Subcutaneous abdominal adipose tissue (tissue), 5 donors: Measurements from ENCODE around the gene ANKRD35.
"Not testable (repeated sequence)": the region's sequence is repeated elsewhere in the genome, so short reads cannot be mapped to it uniquely, and the experiment has no call there.

Experiments
- H3K27ac ChIP-seq: one replicate; pipeline ENCODE4 v1.7.0; 2013; ENCODE audit warnings: low read depth, mild to moderate bottlenecking, inconsistent platforms, low read length, moderate library complexity
- H3K27me3 ChIP-seq, 5 donors: one replicate each; pipeline ENCODE4 v1.7.0; 2013; ENCODE audit warnings: low read length in 5 of 5, inconsistent platforms in 1 of 5; ENCODE audit not compliant: control insufficient read depth in 5 of 5, insufficient read depth in 4 of 5
- H3K36me3 ChIP-seq, 5 donors: one replicate each; pipeline ENCODE4 v1.7.0; 2013; ENCODE audit warnings: low read length in 5 of 5; ENCODE audit not compliant: control insufficient read depth in 5 of 5, insufficient read depth in 5 of 5
- H3K4me1 ChIP-seq, 5 donors: one replicate each; pipeline ENCODE4 v1.7.0; 2013; ENCODE audit warnings: low read length in 5 of 5, mild to moderate bottlenecking in 3 of 5, moderate library complexity in 1 of 5; ENCODE audit not compliant: control insufficient read depth in 5 of 5, insufficient read depth in 5 of 5
- H3K4me3 ChIP-seq, 5 donors: one replicate each; pipeline ENCODE4 v1.7.0; 2013; ENCODE audit warnings: low read length in 5 of 5, low read depth in 1 of 5
- H3K9ac ChIP-seq, 5 donors: one replicate each; pipeline ENCODE4 v1.7.0; 2013; ENCODE audit warnings: low read length in 5 of 5, mild to moderate bottlenecking in 4 of 5, moderate library complexity in 3 of 5
- H3K9me3 ChIP-seq, 5 donors: one replicate each; pipeline ENCODE4 v1.7.0; 2013; ENCODE audit warnings: low read length in 5 of 5; ENCODE audit not compliant: control insufficient read depth in 5 of 5
- donor health status: healthy.
- donor health status: healthy.
- donor health status: healthy.
- donor health status: healthy.
- donor health status: healthy.

The ANKRD35 gene

DNA sequence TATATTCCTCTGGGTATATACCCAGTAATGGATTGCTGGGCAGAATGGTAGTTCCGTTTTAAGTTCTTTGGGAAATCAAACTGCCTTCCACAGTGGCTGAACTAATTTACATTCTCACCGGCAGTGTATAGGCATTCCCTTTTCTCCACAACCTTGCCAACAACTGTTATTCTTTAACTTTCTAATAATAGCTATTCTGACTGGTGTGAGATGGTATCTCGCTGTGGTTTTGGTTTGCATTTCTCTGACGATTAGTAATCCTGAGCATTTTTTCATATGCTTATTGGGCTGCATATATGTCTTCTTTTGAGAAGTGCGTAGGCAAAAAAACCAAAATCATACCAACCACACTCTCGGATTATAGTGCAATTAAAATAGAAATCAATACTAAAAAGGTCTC, 67.6 kb downstream of the ANKRD35 start:
- H3K27me3 ChIP-seq, H3K4me3 ChIP-seq, H3K9me3 ChIP-seq, H3K27ac ChIP-seq, H3K36me3 ChIP-seq, H3K4me1 ChIP-seq, H3K9ac ChIP-seq: not testable (repeated sequence)
